ENCODE measurements around the gene AKAP6.

Gene AKAP6

GRCh38 chr14:32601906-32602305 lies 272.8 kb downstream of the AKAP6 start:
- Mint-ChIP-seq H3K36me3 (ENCODE audit: low read depth) (no peaks in the 10 kb centered on the region), H3K9me3 (no peaks in the 10 kb centered on the region)

GRCh38 chr14:32602699-32603098 lies 273.6 kb downstream of the AKAP6 start:
- Mint-ChIP-seq H3K9me3 (no peaks in the 10 kb centered on the region), H3K27ac (no peak overlapping the region), H3K36me3 (ENCODE audit: low read depth) (no peaks in the 10 kb centered on the region), H3K4me1 (ENCODE audit: low read depth) (no peaks in the 10 kb centered on the region), H3K4me3 (no peak overlapping the region), H3K27me3 (ENCODE audit: low read depth) (no peaks in the 10 kb centered on the region)

More at GRCh38 chr14:32601906-32602305, 272.8 kb downstream of the AKAP6 start:
- no peak overlapping the region for H3K27ac Mint-ChIP-seq
- no peaks in the 10 kb centered on the region for H3K27me3 Mint-ChIP-seq (ENCODE audit: low read depth)
- H3K4me3 Mint-ChIP-seq = no peak overlapping the region
- no peaks in the 10 kb centered on the region for H3K4me1 Mint-ChIP-seq (ENCODE audit: low read depth)

- Mint-ChIP-seq H3K36me3 (ENCODE audit: low read depth) (no peaks in the 10 kb centered on the region), H3K27me3 (ENCODE audit: low read depth) (no peaks in the 10 kb centered on the region), H3K27ac (no peak overlapping the region), H3K4me1 (ENCODE audit: low read depth) (no peaks in the 10 kb centered on the region), H3K9me3 (no peaks in the 10 kb centered on the region), H3K4me3 (no peak overlapping the region)
Observed at GRCh38 chr14:32603992-32604565, 275.0 kb downstream of the AKAP6 start.

- H3K9me3 Mint-ChIP-seq = no peaks in the 10 kb centered on the region
- no peak overlapping the region for H3K27ac Mint-ChIP-seq
- H3K27me3 Mint-ChIP-seq (ENCODE audit: low read depth) = no peaks in the 10 kb centered on the region
- no peaks in the 10 kb centered on the region for H3K36me3 Mint-ChIP-seq (ENCODE audit: low read depth)
- no peak overlapping the region for H3K4me3 Mint-ChIP-seq
- no peaks in the 10 kb centered on the region for H3K4me1 Mint-ChIP-seq (ENCODE audit: low read depth)
Observed at GRCh38 chr14:32606301-32606700, 277.2 kb downstream of the AKAP6 start.

GRCh38 chr14:32607399-32607798 lies 278.3 kb downstream of the AKAP6 start:
- no peaks in the 10 kb centered on the region for H3K9me3 Mint-ChIP-seq
- no peaks in the 10 kb centered on the region for H3K27me3 Mint-ChIP-seq (ENCODE audit: low read depth)
- no peak overlapping the region for H3K4me3 Mint-ChIP-seq
- no peak overlapping the region for H3K27ac Mint-ChIP-seq
- H3K4me1 Mint-ChIP-seq (ENCODE audit: low read depth) = no peaks in the 10 kb centered on the region
- no peaks in the 10 kb centered on the region for H3K36me3 Mint-ChIP-seq (ENCODE audit: low read depth)

- no peaks in the 10 kb centered on the region for H3K4me1 Mint-ChIP-seq (ENCODE audit: low read depth)
- H3K27ac Mint-ChIP-seq = no peak overlapping the region
- no peak overlapping the region for H3K4me3 Mint-ChIP-seq
- H3K36me3 Mint-ChIP-seq (ENCODE audit: low read depth) = no peaks in the 10 kb centered on the region
- H3K27me3 Mint-ChIP-seq (ENCODE audit: low read depth) = no peaks in the 10 kb centered on the region
- no peaks in the 10 kb centered on the region for H3K9me3 Mint-ChIP-seq
Observed at GRCh38 chr14:32608857-32609256, 279.8 kb downstream of the AKAP6 start.

- Mint-ChIP-seq H3K9me3 (no peaks in the 10 kb centered on the region), H3K36me3 (ENCODE audit: low read depth) (no peaks in the 10 kb centered on the region), H3K27me3 (ENCODE audit: low read depth) (no peaks in the 10 kb centered on the region), H3K4me3 (no peak overlapping the region), H3K27ac (no peak overlapping the region), H3K4me1 (ENCODE audit: low read depth) (no peaks in the 10 kb centered on the region)
Observed at GRCh38 chr14:32609388-32609787, 280.3 kb downstream of the AKAP6 start.

- no peaks in the 10 kb centered on the region for H3K27me3 Mint-ChIP-seq (ENCODE audit: low read depth)
Observed at GRCh38 chr14:32611752-32612151, 282.7 kb downstream of the AKAP6 start.

GRCh38 chr14:32618991-32619390 lies 289.9 kb downstream of the AKAP6 start:
- H3K9me3 Mint-ChIP-seq = peaks cover 3% of the 10 kb centered on the region
- H3K4me1 Mint-ChIP-seq (ENCODE audit: low read depth) = peaks cover 2% of the 10 kb centered on the region
- H3K36me3 Mint-ChIP-seq (ENCODE audit: low read depth) = no peaks in the 10 kb centered on the region
- H3K27me3 Mint-ChIP-seq (ENCODE audit: low read depth) = no peaks in the 10 kb centered on the region
- no peak overlapping the region for H3K27ac Mint-ChIP-seq
- no peak overlapping the region for H3K4me3 Mint-ChIP-seq

More at GRCh38 chr14:32611752-32612151, 282.7 kb downstream of the AKAP6 start:
- no peak overlapping the region for H3K27ac Mint-ChIP-seq
- H3K4me1 Mint-ChIP-seq (ENCODE audit: low read depth) = no peaks in the 10 kb centered on the region
- no peak overlapping the region for H3K4me3 Mint-ChIP-seq
- H3K36me3 Mint-ChIP-seq (ENCODE audit: low read depth) = no peaks in the 10 kb centered on the region
- H3K9me3 Mint-ChIP-seq = no peaks in the 10 kb centered on the region

- Mint-ChIP-seq H3K27ac (no peak overlapping the region), H3K27me3 (ENCODE audit: low read depth) (no peaks in the 10 kb centered on the region), H3K4me3 (no peak overlapping the region), H3K4me1 (ENCODE audit: low read depth) (peaks cover 2% of the 10 kb centered on the region), H3K36me3 (ENCODE audit: low read depth) (no peaks in the 10 kb centered on the region), H3K9me3 (peaks cover 3% of the 10 kb centered on the region)
Observed at GRCh38 chr14:32620303-32620702, 291.2 kb downstream of the AKAP6 start.

GRCh38 chr14:32620724-32621123 lies 291.6 kb downstream of the AKAP6 start:
- Mint-ChIP-seq H3K27ac (no peak overlapping the region), H3K4me3 (no peak overlapping the region), H3K27me3 (ENCODE audit: low read depth) (no peaks in the 10 kb centered on the region), H3K9me3 (peaks cover 3% of the 10 kb centered on the region), H3K36me3 (ENCODE audit: low read depth) (no peaks in the 10 kb centered on the region), H3K4me1 (ENCODE audit: low read depth) (peaks cover 2% of the 10 kb centered on the region)

- Mint-ChIP-seq H3K9me3 (peaks cover 6% of the 10 kb centered on the region), H3K36me3 (ENCODE audit: low read depth) (no peaks in the 10 kb centered on the region), H3K27me3 (ENCODE audit: low read depth) (no peaks in the 10 kb centered on the region), H3K27ac (no peak overlapping the region), H3K4me3 (no peak overlapping the region), H3K4me1 (ENCODE audit: low read depth) (peaks cover 2% of the 10 kb centered on the region)
Observed at GRCh38 chr14:32621585-32621984, 292.5 kb downstream of the AKAP6 start.

- Mint-ChIP-seq H3K27me3 (ENCODE audit: low read depth) (no peaks in the 10 kb centered on the region), H3K36me3 (ENCODE audit: low read depth) (no peaks in the 10 kb centered on the region), H3K9me3 (peaks cover 9% of the 10 kb centered on the region), H3K27ac (no peak overlapping the region), H3K4me1 (ENCODE audit: low read depth) (peaks cover 2% of the 10 kb centered on the region), H3K4me3 (no peak overlapping the region)
Observed at GRCh38 chr14:32622742-32623141, 293.6 kb downstream of the AKAP6 start.

GRCh38 chr14:32623300-32624093 lies 294.4 kb downstream of the AKAP6 start:
- Mint-ChIP-seq H3K9me3 (peaks cover 6% of the 10 kb centered on the region), H3K36me3 (ENCODE audit: low read depth) (no peaks in the 10 kb centered on the region), H3K27ac (no peak overlapping the region), H3K27me3 (ENCODE audit: low read depth) (no peaks in the 10 kb centered on the region), H3K4me3 (no peak overlapping the region), H3K4me1 (ENCODE audit: low read depth) (peaks cover 2% of the 10 kb centered on the region)

- no peak overlapping the region for H3K4me3 Mint-ChIP-seq
Observed at GRCh38 chr14:32625211-32625610, 296.1 kb downstream of the AKAP6 start.

More at GRCh38 chr14:32625211-32625610, 296.1 kb downstream of the AKAP6 start:
- H3K9me3 Mint-ChIP-seq = peaks cover 6% of the 10 kb centered on the region
- no peak overlapping the region for H3K27ac Mint-ChIP-seq
- no peaks in the 10 kb centered on the region for H3K36me3 Mint-ChIP-seq (ENCODE audit: low read depth)
- no peaks in the 10 kb centered on the region for H3K27me3 Mint-ChIP-seq (ENCODE audit: low read depth)
- peaks cover 2% of the 10 kb centered on the region for H3K4me1 Mint-ChIP-seq (ENCODE audit: low read depth)
